ENCODE results near the gene ABCC6.
"Not testable (repeated sequence)": the region's sequence is repeated elsewhere in the genome, so short reads cannot be mapped to it uniquely, and the experiment has no call there.

ABCC6 gene

GRCh38 chr16:16249621-16250330, 26.5 kb upstream of the ABCC6 start:
- H3K27me3 Mint-ChIP-seq; H3K27ac Mint-ChIP-seq (ENCODE audit: low read depth); H3K4me3 Mint-ChIP-seq; H3K4me1 Mint-ChIP-seq; DNase-seq (ENCODE audit: low spot score in 2 of 2); H3K36me3 Mint-ChIP-seq (ENCODE audit: insufficient read depth); ATAC-seq (replicated peaks; ENCODE audit: extremely low read depth, poor library complexity, severe bottlenecking); H3K9me3 Mint-ChIP-seq: not testable (repeated sequence)

- H3K27me3 Mint-ChIP-seq; ATAC-seq (replicated peaks; ENCODE audit: extremely low read depth, poor library complexity, severe bottlenecking): not testable (repeated sequence)
These were observed 24.1 kb upstream of the ABCC6 start for GRCh38 chr16:16247439-16247838.

DNA sequence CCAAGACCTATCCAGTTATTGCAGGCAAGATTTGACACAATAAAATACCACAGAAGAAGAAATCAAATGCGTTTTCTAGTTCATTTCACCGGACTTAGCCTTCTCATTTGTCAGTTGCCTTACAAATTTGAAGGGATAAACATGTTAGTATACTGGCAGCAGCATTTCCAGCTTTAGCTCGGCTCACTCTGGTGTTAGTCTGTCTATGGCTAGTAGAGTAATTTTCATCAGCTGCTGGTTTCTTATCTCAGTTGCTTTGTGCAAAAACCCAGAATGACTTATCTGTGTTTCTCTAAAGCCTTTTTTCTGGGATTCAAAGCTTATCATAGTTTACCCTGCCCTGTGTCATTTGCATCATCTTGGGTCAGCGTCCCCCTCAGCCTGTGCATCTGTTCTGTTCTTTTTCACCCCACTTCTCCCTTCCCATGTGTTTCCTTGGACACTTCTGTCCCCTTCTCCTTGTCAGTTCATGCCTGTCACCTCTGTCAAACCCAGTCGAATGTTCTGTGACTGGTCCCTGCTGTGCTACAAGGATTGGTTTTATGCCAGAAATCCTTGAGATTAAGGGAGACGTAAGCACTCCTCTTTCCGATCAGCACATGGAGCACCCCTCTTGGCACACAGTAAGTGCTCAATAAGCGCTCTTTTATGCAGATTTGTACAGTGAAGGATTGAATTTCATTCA, 23.4 kb upstream of the ABCC6 start:
- H3K4me1 Mint-ChIP-seq; H3K36me3 Mint-ChIP-seq (ENCODE audit: insufficient read depth); H3K4me3 Mint-ChIP-seq; ATAC-seq (replicated peaks; ENCODE audit: extremely low read depth, poor library complexity, severe bottlenecking); H3K27me3 Mint-ChIP-seq; H3K9me3 Mint-ChIP-seq; DNase-seq (ENCODE audit: low spot score in 2 of 2); H3K27ac Mint-ChIP-seq (ENCODE audit: low read depth): not testable (repeated sequence)

More at GRCh38 chr16:16247439-16247838, 24.1 kb upstream of the ABCC6 start:
- not testable (repeated sequence) for H3K4me1 Mint-ChIP-seq; DNase-seq (ENCODE audit: low spot score in 2 of 2); H3K9me3 Mint-ChIP-seq; H3K4me3 Mint-ChIP-seq; H3K36me3 Mint-ChIP-seq (ENCODE audit: insufficient read depth); H3K27ac Mint-ChIP-seq (ENCODE audit: low read depth)

- not testable (repeated sequence) for H3K4me3 Mint-ChIP-seq; DNase-seq (ENCODE audit: low spot score in 2 of 2); H3K27me3 Mint-ChIP-seq; ATAC-seq (replicated peaks; ENCODE audit: extremely low read depth, poor library complexity, severe bottlenecking); H3K9me3 Mint-ChIP-seq; H3K4me1 Mint-ChIP-seq; H3K36me3 Mint-ChIP-seq (ENCODE audit: insufficient read depth); H3K27ac Mint-ChIP-seq (ENCODE audit: low read depth)
These were observed 20.6 kb upstream of the ABCC6 start for GRCh38 chr16:16243886-16244285.

DNA sequence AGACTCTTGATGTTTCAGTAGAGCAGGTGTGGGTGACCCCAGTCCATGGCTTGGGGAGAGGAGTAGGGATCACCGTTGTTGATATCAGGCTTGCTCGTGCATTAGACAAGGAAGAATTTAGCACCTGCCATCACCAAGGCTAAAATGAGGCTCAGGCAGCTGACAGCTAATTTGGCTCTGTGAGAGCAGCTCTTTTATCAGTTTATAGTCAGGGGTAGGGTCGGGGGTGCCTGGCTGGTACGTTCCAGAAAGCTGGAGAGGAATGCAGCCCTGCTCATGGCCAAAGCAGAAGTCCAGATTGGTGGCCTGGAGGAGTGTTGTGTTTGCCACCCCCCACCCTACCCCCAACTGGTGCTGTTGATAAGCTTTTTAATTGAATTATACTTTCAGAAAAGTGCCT, 17.4 kb upstream of the ABCC6 start:
- DNase-seq (ENCODE audit: low spot score in 2 of 2); H3K36me3 Mint-ChIP-seq (ENCODE audit: insufficient read depth); H3K4me1 Mint-ChIP-seq; ATAC-seq (replicated peaks; ENCODE audit: extremely low read depth, poor library complexity, severe bottlenecking); H3K4me3 Mint-ChIP-seq; H3K9me3 Mint-ChIP-seq; H3K27me3 Mint-ChIP-seq; H3K27ac Mint-ChIP-seq (ENCODE audit: low read depth): not testable (repeated sequence)

DNA sequence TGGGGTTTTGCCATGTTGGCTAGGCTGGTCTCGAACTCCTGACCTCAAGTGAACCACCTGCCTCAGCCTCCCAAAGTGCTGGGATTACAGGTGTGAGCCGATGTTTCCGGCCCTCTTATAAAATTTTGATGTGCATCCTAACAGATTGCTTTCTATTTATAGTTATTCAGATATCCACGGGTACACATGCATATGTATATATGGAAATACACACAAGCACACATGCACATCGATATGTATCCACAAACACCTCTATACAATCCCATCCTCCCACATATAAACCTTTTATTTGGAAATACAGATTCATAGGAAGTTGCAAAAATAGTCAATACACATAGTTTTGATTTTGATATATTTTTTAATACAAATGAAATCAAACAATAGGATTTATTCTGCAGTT, 14.4 kb upstream of the ABCC6 start:
- ATAC-seq (replicated peaks; ENCODE audit: extremely low read depth, poor library complexity, severe bottlenecking) = not testable (repeated sequence)

DNA sequence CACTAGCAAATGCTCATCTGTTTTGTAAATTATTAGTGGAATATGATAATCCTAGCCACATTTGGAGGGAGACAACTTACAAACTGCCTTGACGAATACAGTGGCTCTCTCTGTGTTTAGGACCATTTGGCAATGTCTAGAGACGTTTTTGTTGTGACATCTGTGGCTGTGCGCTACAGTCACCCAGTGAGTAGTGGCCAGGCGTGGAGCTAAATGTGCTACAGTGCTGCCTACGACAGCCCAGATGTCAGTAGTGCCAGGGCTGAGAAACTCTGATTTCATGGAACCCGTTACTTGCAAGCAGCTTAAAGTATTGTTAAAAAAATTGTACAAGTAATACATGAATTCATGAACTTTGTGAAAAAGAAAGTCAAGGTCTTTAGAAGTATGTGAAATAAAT, 13.8 kb upstream of the ABCC6 start:
- H3K4me1 Mint-ChIP-seq; H3K9me3 Mint-ChIP-seq; DNase-seq (ENCODE audit: low spot score in 2 of 2); H3K27me3 Mint-ChIP-seq; H3K36me3 Mint-ChIP-seq (ENCODE audit: insufficient read depth); H3K4me3 Mint-ChIP-seq; H3K27ac Mint-ChIP-seq (ENCODE audit: low read depth); ATAC-seq (replicated peaks; ENCODE audit: extremely low read depth, poor library complexity, severe bottlenecking): not testable (repeated sequence)

More for the DNA sequence above, 14.4 kb upstream of the ABCC6 start:
- not testable (repeated sequence) for H3K27ac Mint-ChIP-seq (ENCODE audit: low read depth); H3K9me3 Mint-ChIP-seq; H3K27me3 Mint-ChIP-seq; H3K36me3 Mint-ChIP-seq (ENCODE audit: insufficient read depth); DNase-seq (ENCODE audit: low spot score in 2 of 2); H3K4me1 Mint-ChIP-seq; H3K4me3 Mint-ChIP-seq

DNA sequence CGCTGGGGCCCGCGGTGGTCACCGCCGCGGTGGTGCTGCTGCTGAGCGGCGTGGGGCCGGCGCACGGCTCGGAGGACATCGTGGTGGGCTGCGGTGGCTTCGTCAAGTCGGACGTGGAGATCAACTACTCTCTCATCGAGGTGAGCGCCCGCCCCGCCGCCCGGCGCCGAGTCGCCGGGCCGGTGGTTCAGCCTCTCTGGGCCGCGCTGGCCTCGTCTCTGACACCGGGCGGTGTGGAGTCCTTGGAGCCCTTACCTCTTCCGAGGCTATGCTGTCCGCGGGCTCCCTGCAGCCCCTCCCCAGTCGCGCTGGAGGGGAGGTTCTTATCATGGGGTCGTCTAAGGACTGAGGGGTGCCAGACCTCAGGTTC, 9.4 kb upstream of the ABCC6 start:
- H3K27me3 Mint-ChIP-seq = not testable (repeated sequence)
- peak overlapping the region; percentile 75 for H3K4me3 Mint-ChIP-seq

DNA sequence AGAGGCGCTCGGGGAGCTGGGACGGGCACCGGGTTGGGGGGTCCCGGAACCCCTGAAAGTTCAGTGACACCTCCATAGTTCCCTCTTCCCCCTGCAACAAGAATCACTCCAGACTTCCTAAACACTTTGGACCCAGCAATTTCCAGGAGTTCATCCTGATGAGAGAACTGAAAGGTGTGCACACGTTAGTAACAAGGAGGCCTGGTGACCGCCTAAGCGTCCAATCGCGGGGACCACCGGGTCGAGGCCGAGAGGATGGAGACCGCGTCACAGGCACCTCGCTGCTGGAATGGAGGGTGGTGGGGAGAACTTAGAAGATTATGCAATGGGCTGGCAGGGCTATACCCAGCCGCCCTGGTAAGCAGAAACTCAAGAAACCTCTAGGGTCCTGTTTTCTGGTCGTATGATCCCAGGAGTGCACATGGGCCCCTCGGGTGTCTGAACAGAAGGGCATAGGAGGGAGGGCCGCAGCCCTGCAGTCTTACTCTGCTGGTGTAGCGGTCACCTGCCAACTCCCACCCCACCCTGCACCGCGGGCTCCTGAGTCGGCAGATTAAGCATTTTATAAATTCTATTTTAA, 458 bp upstream of the ABCC6 start:
- not testable (repeated sequence) for H3K27me3 Mint-ChIP-seq; H3K9me3 Mint-ChIP-seq; DNase-seq (ENCODE audit: low spot score in 2 of 2); ATAC-seq (replicated peaks; ENCODE audit: extremely low read depth, poor library complexity, severe bottlenecking); H3K4me3 Mint-ChIP-seq; H3K36me3 Mint-ChIP-seq (ENCODE audit: insufficient read depth); H3K27ac Mint-ChIP-seq (ENCODE audit: low read depth); H3K4me1 Mint-ChIP-seq

More for the DNA sequence above, 9.4 kb upstream of the ABCC6 start:
- not testable (repeated sequence) for DNase-seq (ENCODE audit: low spot score in 2 of 2); H3K27ac Mint-ChIP-seq (ENCODE audit: low read depth); H3K36me3 Mint-ChIP-seq (ENCODE audit: insufficient read depth); H3K4me1 Mint-ChIP-seq; H3K9me3 Mint-ChIP-seq
- peak; percentile 41 for ATAC-seq (replicated peaks; ENCODE audit: extremely low read depth, poor library complexity, severe bottlenecking)

DNA sequence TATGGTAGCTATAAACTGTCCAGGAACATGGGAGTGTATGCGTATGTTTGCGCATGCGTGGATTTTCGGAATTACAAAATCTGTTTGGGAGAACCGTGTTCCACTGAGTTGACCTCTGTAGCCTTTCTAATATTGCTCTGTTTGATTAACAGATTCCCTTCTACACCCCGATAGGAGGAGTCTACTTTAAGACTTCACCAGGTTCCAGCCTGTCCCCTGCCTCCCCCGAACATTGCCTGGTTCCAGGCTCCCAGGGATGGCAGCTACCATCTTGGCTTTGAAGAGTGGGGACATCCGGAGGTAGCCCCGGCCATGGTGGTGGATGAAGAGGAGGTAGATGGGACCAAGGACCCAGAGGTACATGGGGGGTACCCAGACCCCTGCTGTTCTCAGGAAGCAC, 1.9 kb downstream of the ABCC6 start:
- H3K27ac Mint-ChIP-seq (ENCODE audit: low read depth); H3K4me1 Mint-ChIP-seq; ATAC-seq (replicated peaks; ENCODE audit: extremely low read depth, poor library complexity, severe bottlenecking); H3K36me3 Mint-ChIP-seq (ENCODE audit: insufficient read depth); DNase-seq (ENCODE audit: low spot score in 2 of 2); H3K4me3 Mint-ChIP-seq; H3K9me3 Mint-ChIP-seq; H3K27me3 Mint-ChIP-seq: not testable (repeated sequence)

DNA sequence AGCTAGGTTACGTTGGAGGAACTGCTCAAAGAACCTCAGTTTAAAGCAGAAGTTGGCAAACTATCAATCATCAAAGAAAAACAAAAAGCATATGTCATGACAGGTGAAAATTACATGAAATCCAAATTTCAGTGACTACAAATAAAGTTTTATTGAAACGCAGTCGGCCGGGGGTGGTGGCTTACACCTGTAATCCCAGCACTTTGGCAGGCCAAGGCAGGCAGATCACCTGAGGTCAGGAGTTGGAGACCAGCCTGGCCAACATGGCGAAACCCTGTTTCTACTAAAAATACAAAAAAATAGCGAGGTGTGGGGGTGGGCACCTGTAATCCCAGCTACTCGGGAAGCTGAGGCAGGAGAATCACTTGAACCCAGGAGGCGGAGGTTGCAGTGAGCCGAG, 2.8 kb downstream of the ABCC6 start:
- not testable (repeated sequence) for H3K36me3 Mint-ChIP-seq (ENCODE audit: insufficient read depth); H3K4me3 Mint-ChIP-seq; H3K9me3 Mint-ChIP-seq

GRCh38 chr16:16218787-16219186, 4.5 kb downstream of the ABCC6 start:
- H3K4me3 Mint-ChIP-seq; ATAC-seq (replicated peaks; ENCODE audit: extremely low read depth, poor library complexity, severe bottlenecking); H3K36me3 Mint-ChIP-seq (ENCODE audit: insufficient read depth); H3K27ac Mint-ChIP-seq (ENCODE audit: low read depth); H3K27me3 Mint-ChIP-seq; DNase-seq (ENCODE audit: low spot score in 2 of 2); H3K9me3 Mint-ChIP-seq; H3K4me1 Mint-ChIP-seq: not testable (repeated sequence)

More for the DNA sequence above, 2.8 kb downstream of the ABCC6 start:
- not testable (repeated sequence) for ATAC-seq (replicated peaks; ENCODE audit: extremely low read depth, poor library complexity, severe bottlenecking); H3K27ac Mint-ChIP-seq (ENCODE audit: low read depth); H3K4me1 Mint-ChIP-seq; DNase-seq (ENCODE audit: low spot score in 2 of 2); H3K27me3 Mint-ChIP-seq

GRCh38 chr16:16218349-16218748, 4.9 kb downstream of the ABCC6 start:
- not testable (repeated sequence) for H3K27me3 Mint-ChIP-seq; ATAC-seq (replicated peaks; ENCODE audit: extremely low read depth, poor library complexity, severe bottlenecking); H3K36me3 Mint-ChIP-seq (ENCODE audit: insufficient read depth); H3K4me1 Mint-ChIP-seq; H3K27ac Mint-ChIP-seq (ENCODE audit: low read depth); H3K4me3 Mint-ChIP-seq; H3K9me3 Mint-ChIP-seq; DNase-seq (ENCODE audit: low spot score in 2 of 2)

All from central memory CD8-positive, alpha-beta T cell (primary cell).